ENCODE results near the gene BDH1.
"Not testable (repeated sequence)": the region's sequence is repeated elsewhere in the genome, so short reads cannot be mapped to it uniquely, and the experiment has no call there.

The BDH1 gene

DNA sequence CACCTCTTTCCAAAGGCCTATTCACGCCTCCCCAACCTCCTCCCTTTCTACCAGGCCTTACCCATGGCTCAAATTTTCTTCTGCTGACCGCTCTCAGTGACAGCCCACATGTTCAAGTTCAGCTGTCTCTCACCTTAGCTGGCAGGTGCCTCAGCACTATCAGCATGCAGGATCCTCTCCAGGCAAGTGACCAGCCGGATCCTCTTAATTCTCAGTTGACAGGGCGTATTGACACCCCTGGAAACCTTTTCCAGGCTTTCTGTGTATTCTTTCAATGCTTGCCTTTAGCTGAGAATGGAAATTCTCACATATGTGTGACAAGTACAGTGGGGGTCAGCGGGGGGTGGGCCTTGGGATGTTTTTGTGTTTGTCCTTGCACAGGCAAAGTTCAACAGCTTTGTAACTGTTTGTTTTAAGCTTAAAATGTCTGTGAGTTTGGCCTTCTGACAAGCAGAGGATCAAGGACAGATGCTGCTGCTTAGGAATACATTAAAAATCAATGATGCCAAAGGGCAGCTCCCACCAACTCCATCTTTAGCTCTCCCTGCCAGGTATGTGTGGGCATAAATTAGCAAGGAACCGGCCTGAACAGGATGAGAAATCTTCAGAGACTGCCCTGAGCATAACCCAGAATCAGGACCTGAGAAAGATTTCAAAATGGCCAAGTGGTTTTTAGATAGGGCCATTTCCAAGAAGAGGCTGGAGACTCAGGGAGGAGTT lies 17.4 kb upstream of the BDH1 start:
- Histone ChIP-seq H3K9ac (ENCODE audit: insufficient read length) (no peak overlapping the region), H3K36me3 (ENCODE audit: insufficient read depth, low read length) (no peaks in the 10 kb centered on the region), H3K27ac (no peak overlapping the region), H3K9me3 (ENCODE audit: low read depth, low read length) (no peaks in the 10 kb centered on the region), H3K4me3 (no peak overlapping the region)
- DNase-seq (ENCODE audit: low read depth, low spot score): no peak
- no peak for TF ChIP-seq POLR2AphosphoS5 (IDR thresholded peaks at IDR 0.05; ENCODE audit: borderline replicate concordance, low read depth, low read length)
- TF ChIP-seq EZH2 (IDR thresholded peaks at IDR 0.05): no peak
- TF ChIP-seq FOXP2 (optimal IDR thresholded peaks at IDR 0.05; ENCODE audit: control extremely low read depth, extremely low read length, insufficient read depth): no peak

DNA sequence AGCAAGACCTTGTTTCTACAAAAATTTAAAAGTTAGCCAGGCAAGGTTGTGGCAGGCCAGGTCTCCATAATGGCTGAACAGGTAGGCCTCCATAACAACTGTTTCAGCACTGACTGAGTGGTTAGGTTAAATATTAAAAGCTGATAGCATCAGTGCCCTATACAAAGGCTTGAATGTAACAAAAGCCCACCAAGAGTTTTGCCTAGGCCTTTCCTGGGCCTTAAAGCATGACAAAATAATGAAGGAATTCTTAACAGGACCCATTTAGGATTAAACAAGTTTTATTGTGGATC lies 16.1 kb upstream of the BDH1 start:
- not testable (repeated sequence) for H3K36me3 ChIP-seq (ENCODE audit: insufficient read depth, low read length); H3K9me3 ChIP-seq (ENCODE audit: low read depth, low read length); DNase-seq (ENCODE audit: low read depth, low spot score); H3K4me3 ChIP-seq; H3K27ac ChIP-seq; H3K9ac ChIP-seq (ENCODE audit: insufficient read length)

DNA sequence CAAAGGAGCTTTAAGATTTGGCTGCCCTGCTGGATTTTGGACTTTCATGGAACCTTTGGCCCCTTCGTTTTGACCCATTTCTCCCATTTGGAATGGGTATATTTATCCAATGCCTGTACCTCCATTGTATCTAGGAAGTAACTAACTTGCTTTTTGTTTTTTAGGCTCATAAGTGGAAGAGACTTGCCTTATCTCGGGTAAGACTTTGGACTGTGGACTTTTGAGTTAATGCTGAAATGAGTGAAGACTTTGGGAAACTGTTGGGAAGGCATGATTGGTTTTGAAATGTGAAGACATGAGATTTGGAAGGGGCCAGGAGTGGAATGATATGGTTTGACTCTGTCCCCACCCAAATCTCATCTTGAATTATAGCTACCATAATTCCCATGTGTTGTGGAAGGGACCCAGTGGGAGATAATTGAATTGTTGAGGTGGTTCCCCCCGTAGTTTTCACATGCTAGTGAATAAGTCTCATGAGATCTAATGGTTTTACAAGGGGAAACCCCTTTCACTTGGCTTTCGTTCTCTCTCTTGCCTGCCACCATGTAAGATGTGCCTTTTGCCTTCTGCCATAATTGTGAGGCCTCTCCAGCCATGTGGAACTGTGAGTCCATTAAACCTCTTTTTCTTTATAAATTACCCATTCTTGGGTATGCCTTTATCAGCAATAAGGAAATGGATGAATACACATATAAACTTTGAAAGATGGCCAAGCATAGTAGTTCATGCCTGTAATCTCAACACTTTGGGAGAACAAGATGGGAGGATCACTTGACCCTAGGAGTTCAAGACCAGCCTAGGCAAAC lies 15.5 kb upstream of the BDH1 start:
- H3K36me3 ChIP-seq (ENCODE audit: insufficient read depth, low read length); H3K9me3 ChIP-seq (ENCODE audit: low read depth, low read length); H3K9ac ChIP-seq (ENCODE audit: insufficient read length): not testable (repeated sequence)

DNA sequence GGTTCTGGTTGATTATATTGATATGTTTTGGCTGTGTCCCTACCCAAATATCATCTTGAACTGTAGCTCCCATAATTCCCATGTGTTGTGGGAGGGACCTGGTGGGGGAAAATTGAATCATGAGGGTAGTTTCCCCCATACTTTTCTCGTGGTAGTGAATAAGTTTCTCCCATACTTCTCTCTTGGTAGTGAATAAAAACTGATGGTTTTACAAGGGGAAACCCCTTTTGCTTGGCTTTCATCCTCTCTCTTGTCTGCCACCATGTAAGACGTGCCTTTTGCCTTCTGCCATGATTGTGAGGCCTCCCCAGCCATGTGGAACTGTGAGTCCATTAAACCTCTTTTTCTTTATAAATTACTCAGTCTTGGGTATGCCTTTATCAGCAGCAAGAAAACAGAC lies 13.7 kb upstream of the BDH1 start:
- not testable (repeated sequence) for DNase-seq (ENCODE audit: low read depth, low spot score); H3K36me3 ChIP-seq (ENCODE audit: insufficient read depth, low read length); H3K4me3 ChIP-seq; H3K9ac ChIP-seq (ENCODE audit: insufficient read length); H3K27ac ChIP-seq; H3K9me3 ChIP-seq (ENCODE audit: low read depth, low read length)

More for the DNA sequence above, 15.5 kb upstream of the BDH1 start:
- H3K4me3 ChIP-seq; DNase-seq (ENCODE audit: low read depth, low spot score); H3K27ac ChIP-seq: not testable (repeated sequence)

DNA sequence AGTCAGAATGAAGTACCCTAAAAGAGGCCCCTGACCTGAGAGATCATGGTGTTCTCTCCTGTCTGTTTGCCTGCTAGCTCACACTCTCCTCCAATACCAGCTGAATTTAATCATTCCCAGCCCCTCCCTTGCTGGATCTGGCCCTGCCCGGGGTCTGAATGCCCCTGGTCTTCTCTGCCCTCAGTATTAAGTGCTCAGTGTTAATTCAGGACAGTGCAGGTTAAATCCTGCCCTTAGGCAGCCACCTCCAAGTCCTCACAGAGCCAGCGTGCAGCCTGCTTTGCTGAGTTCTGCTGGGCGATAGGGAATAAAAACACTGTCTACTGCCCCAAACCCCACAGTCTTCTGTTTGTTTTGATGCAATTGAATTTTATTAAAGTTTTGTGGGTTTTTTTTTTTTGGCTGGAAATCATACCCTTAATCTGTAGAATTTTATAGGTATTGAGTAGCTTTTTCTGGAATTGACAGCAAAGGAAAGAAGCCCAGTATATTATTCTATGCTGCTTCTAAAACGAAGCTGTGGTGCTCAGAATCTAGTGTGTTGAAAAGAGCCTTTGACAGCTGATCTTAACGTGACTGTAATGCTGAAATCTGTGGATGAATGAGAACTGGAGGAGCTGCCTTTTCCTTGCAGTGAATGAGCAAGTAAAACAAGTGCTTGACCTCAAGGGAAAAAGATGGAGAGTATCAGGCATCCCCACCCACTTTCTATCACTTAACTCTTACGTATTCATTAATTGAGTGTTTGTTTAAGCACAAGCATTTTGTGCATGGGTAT lies 12.3 kb upstream of the BDH1 start:
- TF ChIP-seq EZH2 (IDR thresholded peaks at IDR 0.05) (no peak), FOXP2 (optimal IDR thresholded peaks at IDR 0.05; ENCODE audit: control extremely low read depth, extremely low read length, insufficient read depth) (no peak)
- Histone ChIP-seq H3K9ac (ENCODE audit: insufficient read length) (no peak overlapping the region), H3K27ac (no peak overlapping the region), H3K4me3 (no peak overlapping the region), H3K9me3 (ENCODE audit: low read depth, low read length) (peaks cover 13% of the 10 kb centered on the region; the same call in 1 of the 2 replicates), H3K36me3 (ENCODE audit: insufficient read depth, low read length) (no peaks in the 10 kb centered on the region)
- no peak for DNase-seq (ENCODE audit: low read depth, low spot score)

DNA sequence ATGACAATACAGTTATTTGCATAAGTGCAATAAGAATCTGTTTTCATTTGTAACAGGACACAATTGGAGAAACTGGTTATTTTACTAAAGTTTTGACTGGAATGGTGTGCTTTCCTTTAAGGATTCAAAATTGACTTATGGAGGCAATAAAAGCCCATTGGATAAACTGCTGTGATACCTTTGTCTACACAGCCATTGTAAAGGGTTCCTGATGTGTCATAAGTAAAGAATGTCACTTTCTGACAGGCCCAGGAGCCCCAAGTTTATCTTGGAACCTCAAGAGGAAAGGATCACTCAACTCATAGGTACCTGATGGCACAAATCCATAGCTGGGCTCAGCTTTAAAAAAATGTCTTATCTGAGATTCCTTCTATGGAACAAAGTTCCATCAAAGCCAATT lies 10.4 kb upstream of the BDH1 start:
- not testable (repeated sequence) for H3K36me3 ChIP-seq (ENCODE audit: insufficient read depth, low read length); H3K9ac ChIP-seq (ENCODE audit: insufficient read length); H3K4me3 ChIP-seq; H3K27ac ChIP-seq; DNase-seq (ENCODE audit: low read depth, low spot score)
- H3K9me3 ChIP-seq (ENCODE audit: low read depth, low read length): peaks cover 17% of the 10 kb centered on the region; the same call in 1 of the 2 replicates

DNA sequence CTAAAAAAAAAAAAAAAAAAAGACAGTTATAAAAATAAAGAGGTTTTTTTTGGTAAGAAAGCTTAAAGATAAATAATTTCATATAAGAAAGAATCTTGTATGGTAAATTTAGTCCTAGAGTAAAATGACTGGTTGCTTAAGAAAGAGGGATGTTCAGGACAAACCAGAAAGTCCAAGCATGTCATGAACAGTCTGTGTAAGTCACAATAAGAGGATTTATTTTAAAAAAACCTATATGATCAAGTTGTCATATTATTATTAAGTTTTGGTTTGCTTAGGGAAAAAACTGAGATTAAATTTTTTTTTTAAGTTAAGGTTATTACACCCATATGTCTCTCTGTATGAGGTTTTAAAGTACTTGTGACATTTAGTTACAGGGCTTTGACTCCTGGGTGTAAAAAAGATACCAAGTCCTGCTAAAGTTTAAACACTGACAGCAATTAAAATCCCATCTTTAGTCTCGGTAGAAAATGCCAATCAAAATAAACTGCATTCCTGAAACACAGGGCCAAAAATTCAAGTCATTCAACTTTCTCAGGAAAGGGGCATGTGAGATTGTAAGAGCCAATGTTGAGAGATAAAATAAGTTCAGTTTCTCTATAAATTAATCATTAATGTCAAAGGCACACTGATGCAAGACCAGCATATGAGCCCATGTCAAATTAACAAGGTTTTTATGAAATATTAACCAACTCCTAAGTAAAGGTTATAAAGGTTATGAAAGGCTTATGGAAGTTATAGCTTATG lies 8.5 kb upstream of the BDH1 start:
- DNase-seq (ENCODE audit: low read depth, low spot score): no peak
- TF ChIP-seq FOXP2 (optimal IDR thresholded peaks at IDR 0.05; ENCODE audit: control extremely low read depth, extremely low read length, insufficient read depth) (no peak), EZH2 (IDR thresholded peaks at IDR 0.05) (no peak), POLR2AphosphoS5 (IDR thresholded peaks at IDR 0.05; ENCODE audit: borderline replicate concordance, low read depth, low read length) (no peak)
- no peak overlapping the region for H3K4me3 ChIP-seq
- no peak overlapping the region for H3K9ac ChIP-seq (ENCODE audit: insufficient read length)
- H3K27ac ChIP-seq: no peak overlapping the region
- no peaks in the 10 kb centered on the region for H3K36me3 ChIP-seq (ENCODE audit: insufficient read depth, low read length)
- H3K9me3 ChIP-seq (ENCODE audit: low read depth, low read length): peaks cover 17% of the 10 kb centered on the region; the same call in 1 of the 2 replicates

DNA sequence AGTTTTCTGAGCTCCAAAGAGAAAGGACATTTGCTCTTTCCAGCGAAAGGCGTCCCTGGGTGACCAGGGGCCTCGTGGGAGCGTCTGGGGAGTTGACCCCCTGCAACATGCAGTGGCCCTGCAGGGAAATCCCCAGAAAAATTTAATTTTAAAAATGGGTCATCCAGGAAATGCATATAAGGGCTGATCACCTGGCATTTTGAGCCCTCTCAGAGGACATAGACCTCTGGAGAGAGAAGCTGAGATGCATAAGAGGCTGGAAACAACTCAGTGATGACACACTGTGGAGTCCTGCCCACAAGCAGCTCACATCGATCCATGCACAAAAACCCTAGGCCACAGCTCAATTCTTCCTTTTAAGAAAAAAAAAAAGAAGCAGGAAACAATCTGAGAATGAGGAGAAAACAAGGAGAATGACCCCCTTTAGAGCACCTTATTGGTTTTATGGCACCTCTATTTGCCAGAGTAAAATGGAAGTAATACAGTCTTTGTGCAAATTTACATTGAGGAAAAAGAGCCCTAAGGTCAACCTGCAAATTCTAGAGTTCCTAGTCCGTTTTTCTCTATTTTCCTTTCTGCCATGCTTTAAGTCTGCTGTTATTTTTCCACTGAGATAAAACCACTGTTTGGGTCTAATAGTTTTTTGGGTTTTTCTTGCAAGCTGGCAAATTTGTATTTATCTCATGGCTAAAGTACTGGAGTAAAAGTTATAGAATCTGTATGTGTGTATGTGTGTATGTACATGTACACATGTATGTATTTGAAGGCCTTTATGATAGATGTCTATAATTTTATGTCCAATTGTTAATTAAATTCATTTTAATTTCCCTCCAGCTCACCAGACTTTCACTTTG lies 6.9 kb upstream of the BDH1 start:
- TF ChIP-seq FOXP2 (optimal IDR thresholded peaks at IDR 0.05; ENCODE audit: control extremely low read depth, extremely low read length, insufficient read depth) (no peak), POLR2AphosphoS5 (IDR thresholded peaks at IDR 0.05; ENCODE audit: borderline replicate concordance, low read depth, low read length) (no peak), EZH2 (IDR thresholded peaks at IDR 0.05) (no peak)
- peaks cover 17% of the 10 kb centered on the region; the same call in 1 of the 2 replicates for H3K9me3 ChIP-seq (ENCODE audit: low read depth, low read length)
- H3K9ac ChIP-seq (ENCODE audit: insufficient read length): no peak overlapping the region
- H3K4me3 ChIP-seq: no peak overlapping the region
- H3K27ac ChIP-seq: no peak overlapping the region
- no peak for DNase-seq (ENCODE audit: low read depth, low spot score)
- H3K36me3 ChIP-seq (ENCODE audit: insufficient read depth, low read length): no peaks in the 10 kb centered on the region
